Fibroblast of mammary gland (primary cell): ENCODE measurements around the gene TAX1BP3.

Experiments used
- DNase-seq: peaks from one replicate; pipeline ENCODE4 v3.0.0-alpha.2; 2010; ENCODE audit warnings: low read depth
- H3K4me3 ChIP-seq: 2 replicates; pipeline ENCODE4 v1.5.1; 2011; ENCODE audit warnings: low read depth, mild to moderate bottlenecking, low read length, moderate library complexity; ENCODE audit not compliant: control insufficient read depth
- CTCF ChIP-seq: conservative IDR thresholded peaks from 2 replicates; pipeline ENCODE4 v1.5.1; 2011; ENCODE audit warnings: low read depth, low read length, inconsistent platforms; ENCODE audit not compliant: control insufficient read depth, insufficient read depth

Gene TAX1BP3

DNA sequence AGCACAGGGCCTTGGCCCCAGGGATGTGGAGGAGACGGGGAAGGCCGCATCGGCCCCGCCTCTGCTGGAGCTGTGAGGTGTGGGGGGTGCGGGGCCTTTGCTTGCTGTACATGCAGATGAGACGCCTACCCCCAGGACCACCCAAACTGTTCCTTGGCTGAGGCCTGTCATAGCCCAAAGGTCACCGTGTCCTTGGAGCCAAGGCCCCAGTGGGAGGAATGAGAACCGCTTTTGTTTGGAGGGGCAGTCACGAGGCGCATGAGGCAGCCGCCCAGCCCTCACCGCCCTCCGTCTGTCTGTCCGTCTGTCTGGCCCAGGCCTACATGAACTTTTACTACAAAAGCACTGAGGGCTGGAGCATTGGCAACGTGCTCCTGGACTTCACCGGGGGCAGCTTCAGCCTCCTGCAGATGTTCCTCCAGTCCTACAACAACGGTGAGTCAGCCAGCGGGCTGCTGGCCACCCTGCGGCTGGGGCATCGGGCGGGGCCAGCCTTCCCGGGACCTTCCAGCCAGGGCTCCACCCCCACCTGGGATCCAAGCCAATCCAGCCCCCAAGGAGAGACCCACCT lies 8.8 kb downstream of the TAX1BP3 start:
- H3K4me3 ChIP-seq, result no peak overlapping the region
- peak; percentile 39 for TF ChIP-seq CTCF
- DNase-seq, result peak; percentile 96

DNA sequence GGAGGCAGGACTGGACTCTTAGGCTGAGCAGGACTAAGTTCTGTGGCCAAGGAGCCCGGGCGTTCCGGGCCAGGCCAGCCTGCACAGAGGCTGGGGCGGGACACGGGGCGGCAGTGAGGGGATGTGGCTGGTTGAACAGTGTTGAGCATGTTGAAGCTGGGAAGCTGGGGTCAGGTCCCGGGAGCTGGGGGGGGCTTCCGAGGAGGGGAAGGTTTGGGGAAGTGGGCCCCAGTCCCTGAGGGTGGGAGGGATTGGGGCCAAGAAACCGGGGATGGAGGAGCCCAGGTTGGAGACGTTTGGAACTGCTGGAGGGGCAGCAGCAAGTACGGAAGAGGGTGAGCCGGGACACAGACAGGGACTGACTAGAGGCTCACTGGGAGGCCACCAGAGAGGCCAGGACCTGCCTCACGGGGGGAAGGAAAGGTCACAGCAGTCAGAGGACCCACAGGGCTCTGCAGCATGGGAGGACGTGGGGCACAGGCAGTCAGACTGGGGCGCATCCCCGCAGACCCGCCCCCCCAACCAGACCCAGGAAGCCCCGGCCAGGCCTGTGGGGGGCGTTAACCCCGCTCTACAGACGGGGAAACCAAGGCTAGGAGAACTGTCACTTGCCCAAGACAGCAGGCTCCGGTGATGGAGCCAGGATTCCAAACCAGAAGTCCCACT lies 9.5 kb downstream of the TAX1BP3 start:
- no peak for DNase-seq

GRCh38 chr17:3657874-3658783 lies 10.2 kb downstream of the TAX1BP3 start:
- H3K4me3 ChIP-seq, result no peak overlapping the region
- no peak for TF ChIP-seq CTCF
- no peak for DNase-seq

More for the DNA sequence above, 9.5 kb downstream of the TAX1BP3 start:
- TF ChIP-seq CTCF, result no peak
- no peak overlapping the region for H3K4me3 ChIP-seq

DNA sequence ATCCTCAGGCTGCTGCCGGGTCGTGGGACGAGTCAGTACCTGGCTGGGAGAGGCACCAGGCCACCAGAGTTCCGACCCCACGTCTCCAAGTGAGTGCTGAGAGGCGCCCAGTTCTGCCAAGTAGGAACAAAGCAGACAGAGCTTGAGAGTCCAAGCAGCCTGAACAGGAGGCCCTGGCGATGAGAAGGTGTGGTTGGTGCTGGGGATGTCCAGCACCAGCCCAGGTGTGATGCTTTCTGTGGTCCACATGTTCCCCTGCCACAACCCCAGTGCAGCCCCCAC lies 10.8 kb downstream of the TAX1BP3 start:
- no peak for DNase-seq
- no peak overlapping the region for H3K4me3 ChIP-seq
- no peak for TF ChIP-seq CTCF

- DNase-seq, result no peak
- H3K4me3 ChIP-seq, result no peak overlapping the region
- TF ChIP-seq CTCF, result no peak
Measured at GRCh38 chr17:3656755-3657587, 11.4 kb downstream of the TAX1BP3 start.

GRCh38 chr17:3656353-3656752 lies 12.0 kb downstream of the TAX1BP3 start:
- DNase-seq, result no peak
- no peak for TF ChIP-seq CTCF
- H3K4me3 ChIP-seq, result no peak overlapping the region
